NCI-H774 (cell line): Measurements from ENCODE around the gene DDX10.

ENCODE experiments used
- DNase-seq: peaks from one replicate; lab custom pipeline; 2025; lab: John Stamatoyannopoulos, UW

DDX10 gene

GRCh38 chr11:108654994-108655631 is 9.8 kb upstream of the DDX10 start:
- DNase-seq, result no peak

- DNase-seq, result no peak
These were observed 2.2 kb upstream of the DDX10 start for GRCh38 chr11:108662700-108663099.

- DNase-seq, result no peak
These were observed 1.6 kb upstream of the DDX10 start for GRCh38 chr11:108663154-108663877.

GRCh38 chr11:108666373-108666772 is 1.5 kb downstream of the DDX10 start:
- DNase-seq, result no peak

GRCh38 chr11:108669286-108669685 is 4.4 kb downstream of the DDX10 start:
- DNase-seq, result no peak

- DNase-seq, result no peak
These were observed 4.8 kb downstream of the DDX10 start for GRCh38 chr11:108669711-108670110.

GRCh38 chr11:108670451-108670850 is 5.6 kb downstream of the DDX10 start:
- no peak for DNase-seq

- no peak for DNase-seq
These were observed 7.2 kb downstream of the DDX10 start for GRCh38 chr11:108672113-108672512.

GRCh38 chr11:108672786-108673185 is 7.9 kb downstream of the DDX10 start:
- DNase-seq, result no peak

- no peak for DNase-seq
These were observed 14.2 kb downstream of the DDX10 start for GRCh38 chr11:108679045-108679444.

GRCh38 chr11:108680271-108680670 is 15.4 kb downstream of the DDX10 start:
- no peak for DNase-seq

- DNase-seq, result no peak
These were observed 20.7 kb downstream of the DDX10 start for GRCh38 chr11:108685419-108686130.

- DNase-seq, result no peak
These were observed 29.0 kb downstream of the DDX10 start for GRCh38 chr11:108693852-108694251.

GRCh38 chr11:108694846-108695245 is 30.0 kb downstream of the DDX10 start:
- DNase-seq, result no peak

- peak; percentile 53 for DNase-seq
These were observed 33.1 kb downstream of the DDX10 start for GRCh38 chr11:108697872-108698473.

- no peak for DNase-seq
These were observed 34.2 kb downstream of the DDX10 start for GRCh38 chr11:108698844-108699642.

- no peak for DNase-seq
These were observed 39.0 kb downstream of the DDX10 start for GRCh38 chr11:108703916-108704315.

- no peak for DNase-seq
These were observed 40.2 kb downstream of the DDX10 start for GRCh38 chr11:108705061-108705460.

- DNase-seq, result no peak
These were observed 43.3 kb downstream of the DDX10 start for GRCh38 chr11:108708173-108708572.

- no peak for DNase-seq
These were observed 44.9 kb downstream of the DDX10 start for GRCh38 chr11:108709741-108710140.

GRCh38 chr11:108713076-108713790 is 48.4 kb downstream of the DDX10 start:
- DNase-seq, result no peak
